Thyroid gland (tissue), 4 donors: Measurements from ENCODE around the gene RPS19BP1. TPM values are rescaled to one million over a fixed set of nuclear protein-coding genes. Genes with fewer than 3 reads are reported as not detected.

ENCODE experiments used
- DNase-seq, 2 donors: peaks; one replicate each; pipeline ENCODE4 v3.0.0-alpha.2; 2019
- H3K27ac ChIP-seq, 3 donors: fragments of 200-600 bp; sonication (generic); 1 replicate in 2 of 3; 2 replicates in 1 of 3; pipeline ENCODE4 v1.5.1; 2016 to 2019; ENCODE audit warnings: mild to moderate bottlenecking in 1 of 3, moderate library complexity in 1 of 3
- H3K27me3 ChIP-seq: fragments of 200-600 bp; sonication (generic); one replicate; pipeline ENCODE4 v1.5.1; 2019
- H3K36me3 ChIP-seq, 2 donors: fragments of 200-600 bp; sonication (generic); one replicate each; pipeline ENCODE4 v1.5.1; 2016 to 2019
- H3K4me1 ChIP-seq, 2 donors: fragments of 200-600 bp; sonication (generic); one replicate each; pipeline ENCODE4 v1.5.1; 2017 to 2019
- H3K4me3 ChIP-seq, 3 donors: fragments of 200-600 bp; sonication (generic); replicated peaks in 1 of 3; 1 replicate in 2 of 3; 2 replicates in 1 of 3; pipeline ENCODE4 v1.5.1; 2016; ENCODE audit warnings: mild to moderate bottlenecking in 1 of 3
- H3K9me3 ChIP-seq: fragments of 200-600 bp; sonication (generic); one replicate; pipeline ENCODE4 v1.5.1; 2017
- POLR2A ChIP-seq, 2 donors: fragments of 450-650 bp; IDR thresholded peaks; one replicate each; pipeline ENCODE4 v1.6.1; 2017; ENCODE audit warnings: antibody characterized with exemption in 2 of 2, mild to moderate bottlenecking in 2 of 2, moderate library complexity in 1 of 2
- WGBS, 2 donors: methylation state at CpG; one replicate each; pipeline ENCODE4 v1.1.5; 2017; 5-methylcytosine and 5-hydroxymethylcytosine counted together
- intact Hi-C: fragments of 100-400 bp; cut with DNase I; formaldehyde crosslinking; loops from one replicate; pipeline ENCODE4 v1.15.1; 2023
- total RNA-seq, 4 donors: library from RNA; depleted of rRNA; stranded (reverse); fragments of >200 nt; gene quantifications; one replicate each; pipeline ENCODE4 v1.2.3, GENCODE V29; 2016
- TF ChIP-seq, protein P1 (sequence below), 6 experiments: fragments of 200-600 bp in 3 of 6; fragments of 450-650 bp in 3 of 6; sonication (generic) in 3 of 6; IDR thresholded peaks; one replicate each; pipeline ENCODE4 v1.5.1; 2016 to 2019; ENCODE audit warnings: antibody characterized with exemption in 6 of 6, mild to moderate bottlenecking in 2 of 6, inconsistent platforms in 1 of 6, moderate library complexity in 1 of 6

RPS19BP1 gene
- total RNA-seq, 4 donors from 2014 or later = 120 to 243 (median 171) TPM

DNA sequence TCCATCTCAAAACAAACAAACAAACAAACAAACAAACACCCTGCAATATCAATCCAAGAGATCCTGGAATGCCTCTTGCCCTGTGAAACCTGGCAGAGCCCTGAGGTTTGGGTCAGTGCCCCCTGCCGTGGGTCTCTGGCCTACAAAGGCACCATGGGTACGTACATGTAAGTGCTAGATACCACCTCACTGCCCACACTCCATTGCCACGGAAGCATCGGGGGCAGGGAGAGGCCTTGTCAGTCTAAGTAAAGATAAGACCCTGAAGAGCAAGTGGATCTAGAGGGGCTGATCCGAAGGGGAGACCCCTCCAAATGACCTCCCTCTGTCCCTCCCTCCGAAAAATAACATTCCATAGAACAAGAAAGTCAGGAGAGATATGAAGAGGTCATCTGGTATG, 32.4 kb downstream of the RPS19BP1 start:
- H3K27ac ChIP-seq = no peak overlapping the region
- H3K4me1 ChIP-seq = peaks cover 22 to 32% of the 10 kb centered on the region in 2 donors
- no peaks in the 10 kb centered on the region for H3K27me3 ChIP-seq
- no peaks in the 10 kb centered on the region for H3K9me3 ChIP-seq
- H3K4me3 ChIP-seq = no peak overlapping the region
- no peak for DNase-seq
- TF ChIP-seq, protein P1, sequence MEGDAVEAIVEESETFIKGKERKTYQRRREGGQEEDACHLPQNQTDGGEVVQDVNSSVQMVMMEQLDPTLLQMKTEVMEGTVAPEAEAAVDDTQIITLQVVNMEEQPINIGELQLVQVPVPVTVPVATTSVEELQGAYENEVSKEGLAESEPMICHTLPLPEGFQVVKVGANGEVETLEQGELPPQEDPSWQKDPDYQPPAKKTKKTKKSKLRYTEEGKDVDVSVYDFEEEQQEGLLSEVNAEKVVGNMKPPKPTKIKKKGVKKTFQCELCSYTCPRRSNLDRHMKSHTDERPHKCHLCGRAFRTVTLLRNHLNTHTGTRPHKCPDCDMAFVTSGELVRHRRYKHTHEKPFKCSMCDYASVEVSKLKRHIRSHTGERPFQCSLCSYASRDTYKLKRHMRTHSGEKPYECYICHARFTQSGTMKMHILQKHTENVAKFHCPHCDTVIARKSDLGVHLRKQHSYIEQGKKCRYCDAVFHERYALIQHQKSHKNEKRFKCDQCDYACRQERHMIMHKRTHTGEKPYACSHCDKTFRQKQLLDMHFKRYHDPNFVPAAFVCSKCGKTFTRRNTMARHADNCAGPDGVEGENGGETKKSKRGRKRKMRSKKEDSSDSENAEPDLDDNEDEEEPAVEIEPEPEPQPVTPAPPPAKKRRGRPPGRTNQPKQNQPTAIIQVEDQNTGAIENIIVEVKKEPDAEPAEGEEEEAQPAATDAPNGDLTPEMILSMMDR (IDR thresholded peaks at IDR 0.05) = no peak
- TF ChIP-seq POLR2A (IDR thresholded peaks at IDR 0.05) = no peak
- H3K36me3 ChIP-seq = peaks cover 8 to 9% of the 10 kb centered on the region in 2 donors
- WGBS, 2 donors = 84 to 88% methylated on average over 6 of the region's 6 CpGs
- intact Hi-C loops = loop anchor here (10.0 kb wide), 1 partner anchor 325 kb away; no protein-coding TSS in a partner anchor

DNA sequence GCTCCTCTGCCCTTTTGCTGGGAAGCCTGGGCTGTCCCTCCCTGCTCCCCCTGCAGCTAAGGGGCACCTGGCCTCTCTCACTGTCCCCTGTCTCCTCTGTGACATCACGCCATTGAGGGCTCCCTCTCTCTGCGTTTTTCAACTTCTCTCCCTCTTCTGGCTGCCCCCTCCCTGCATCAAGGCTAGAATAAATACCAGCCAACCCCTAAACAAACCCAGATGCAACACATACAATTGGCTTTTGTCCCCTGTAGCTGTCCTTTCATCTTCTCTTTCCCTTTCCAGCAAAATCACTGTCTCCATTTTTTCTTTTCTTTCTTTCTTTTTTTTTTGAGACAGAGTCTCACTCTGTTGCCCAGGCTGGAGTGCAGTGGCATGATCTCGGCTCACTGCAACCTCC, 33.7 kb downstream of the RPS19BP1 start:
- intact Hi-C loops = no loop called here
- peaks cover 22 to 29% of the 10 kb centered on the region in 2 donors for H3K4me1 ChIP-seq
- H3K27ac ChIP-seq = no peak overlapping the region

GRCh38 chr22:39498368-39498767, 34.2 kb downstream of the RPS19BP1 start:
- Histone ChIP-seq H3K36me3 (no peaks in the 10 kb centered on the region), H3K27ac (no peak overlapping the region), H3K4me3 (no peak overlapping the region), H3K27me3 (no peaks in the 10 kb centered on the region), H3K9me3 (no peaks in the 10 kb centered on the region), H3K4me1 (peaks cover 18 to 25% of the 10 kb centered on the region in 2 donors)
- peak; percentile 20 to 28 for DNase-seq
- TF ChIP-seq POLR2A (IDR thresholded peaks at IDR 0.05) = no peak
- TF ChIP-seq, protein P1 (IDR thresholded peaks at IDR 0.05) = no peak
- WGBS, 2 donors = 55 to 56% methylated on average over 2 of the region's 2 CpGs
- intact Hi-C loops = no loop called here

More for the DNA sequence above, 33.7 kb downstream of the RPS19BP1 start:
- WGBS, 2 donors = 56 to 61% methylated on average over 3 of the region's 3 CpGs
- TF ChIP-seq, protein P1 (IDR thresholded peaks at IDR 0.05) = no peak
- no peak for TF ChIP-seq POLR2A (IDR thresholded peaks at IDR 0.05)
- DNase-seq = no peak
- Histone ChIP-seq H3K27me3 (no peaks in the 10 kb centered on the region), H3K4me3 (no peak overlapping the region), H3K36me3 (no peaks in the 10 kb centered on the region), H3K9me3 (no peaks in the 10 kb centered on the region)

DNA sequence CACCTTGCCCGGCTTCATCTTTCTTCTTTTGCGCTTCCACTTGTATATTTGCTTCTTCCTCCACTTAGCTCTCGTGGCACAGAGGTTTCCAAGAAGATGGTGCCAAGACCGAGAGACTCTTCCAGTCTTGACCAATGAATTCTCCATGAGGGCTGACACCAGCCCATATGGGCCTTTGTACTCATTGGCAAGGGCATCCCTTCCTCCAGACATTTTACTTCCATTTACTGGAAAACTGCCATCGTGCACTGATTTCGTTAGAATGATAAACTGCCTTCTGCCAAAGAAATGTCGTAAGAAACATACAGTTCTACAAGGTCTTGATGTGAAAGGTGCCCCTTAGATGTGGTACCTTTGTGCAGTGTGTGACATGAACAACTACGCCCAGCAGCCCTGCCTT, 35.1 kb downstream of the RPS19BP1 start:
- Histone ChIP-seq H3K27me3 (no peaks in the 10 kb centered on the region), H3K4me1 (peaks cover 9 to 19% of the 10 kb centered on the region in 2 donors), H3K4me3 (no peak overlapping the region), H3K36me3 (no peaks in the 10 kb centered on the region), H3K9me3 (no peaks in the 10 kb centered on the region), H3K27ac (no peak overlapping the region)
- WGBS, 2 donors = 91% methylated on average over 8 of the region's 8 CpGs
- DNase-seq = no peak
- intact Hi-C loops = no loop called here
- TF ChIP-seq, protein P1 (IDR thresholded peaks at IDR 0.05) = no peak
- TF ChIP-seq POLR2A (IDR thresholded peaks at IDR 0.05) = no peak

DNA sequence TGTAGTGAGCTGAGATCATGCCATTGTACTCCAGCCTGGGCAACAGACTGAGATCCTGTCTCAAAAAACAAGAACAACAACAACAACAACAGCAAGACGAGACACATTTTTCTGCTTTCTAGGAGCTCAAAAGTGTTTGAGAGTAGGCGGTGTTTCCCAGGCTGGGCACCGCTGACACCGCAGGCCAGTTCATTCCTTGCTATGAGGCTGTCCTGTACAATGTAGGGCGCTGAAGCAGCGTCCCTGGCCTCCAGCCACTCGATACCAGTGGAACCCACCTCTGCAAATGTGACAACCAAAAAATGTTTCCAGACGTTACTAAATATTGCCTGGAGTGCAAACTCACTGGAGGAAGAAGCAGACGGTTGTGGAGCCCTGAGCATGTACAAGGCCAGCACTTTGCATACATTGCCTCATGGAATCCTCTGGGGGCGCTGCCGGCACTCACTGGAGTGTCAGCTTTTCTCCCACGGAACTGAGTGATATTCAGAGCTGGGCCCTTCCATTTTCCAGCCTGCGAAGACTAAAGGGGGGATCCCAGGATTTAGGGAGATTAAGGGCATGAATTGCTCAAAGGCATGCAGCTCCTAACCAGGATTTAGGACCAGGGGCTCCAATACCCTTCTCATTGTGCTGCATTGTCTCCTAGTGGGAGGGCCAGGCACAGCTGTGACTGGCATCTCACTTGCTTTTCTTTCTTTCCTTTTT, 36.3 kb downstream of the RPS19BP1 start:
- no peak for TF ChIP-seq POLR2A (IDR thresholded peaks at IDR 0.05)
- TF ChIP-seq, protein P1 (IDR thresholded peaks at IDR 0.05) = peak; percentile 56 to 83 (median 77)
- WGBS, 2 donors = 39 to 41% methylated on average over 12 to 13 of the region's 13 CpGs
- H3K27me3 ChIP-seq = no peaks in the 10 kb centered on the region
- peak overlapping the region in 1 of 3 donors; percentile 10 for H3K27ac ChIP-seq
- H3K36me3 ChIP-seq = no peaks in the 10 kb centered on the region
- peak; percentile 80 to 88 for DNase-seq
- peaks cover 3 to 12% of the 10 kb centered on the region in 2 donors for H3K4me1 ChIP-seq
- intact Hi-C loops = no loop called here
- H3K4me3 ChIP-seq = no peak overlapping the region
- no peaks in the 10 kb centered on the region for H3K9me3 ChIP-seq
